GM18870 (cell line): ENCODE results near the gene ATOH8.

Source experiments
- ATAC-seq: cut with Tn5 transposase; IDR thresholded peaks from one replicate; pipeline ENCODE4 v1.9.1; 2021; ENCODE audit warnings: moderate library complexity; ENCODE audit not compliant: unreplicated experiment

The ATOH8 gene

GRCh38 chr2:85800586-85800985 is 46.8 kb downstream of the ATOH8 start:
- ATAC-seq = no peak

GRCh38 chr2:85801871-85802270 is 48.1 kb downstream of the ATOH8 start:
- no peak for ATAC-seq

GRCh38 chr2:85802354-85803103 is 48.7 kb downstream of the ATOH8 start:
- ATAC-seq = no peak

GRCh38 chr2:85803704-85804425 is 50.1 kb downstream of the ATOH8 start:
- ATAC-seq = no peak

GRCh38 chr2:85804583-85804982 is 50.8 kb downstream of the ATOH8 start:
- no peak for ATAC-seq

- no peak for ATAC-seq
Observed at GRCh38 chr2:85806358-85807118, 52.7 kb downstream of the ATOH8 start.

GRCh38 chr2:85807756-85808155 is 54.0 kb downstream of the ATOH8 start:
- ATAC-seq = no peak

GRCh38 chr2:85810371-85811179 is 56.8 kb downstream of the ATOH8 start:
- ATAC-seq = no peak

- ATAC-seq = no peak
Observed at GRCh38 chr2:85811180-85812093, 57.6 kb downstream of the ATOH8 start.

- ATAC-seq = no peak
Observed at GRCh38 chr2:85812094-85812735, 58.4 kb downstream of the ATOH8 start.

GRCh38 chr2:85813211-85813981 is 59.6 kb downstream of the ATOH8 start:
- no peak for ATAC-seq

GRCh38 chr2:85813982-85814801 is 60.4 kb downstream of the ATOH8 start:
- ATAC-seq = no peak

GRCh38 chr2:85814802-85815550 is 61.2 kb downstream of the ATOH8 start:
- ATAC-seq = no peak

- no peak for ATAC-seq
Observed at GRCh38 chr2:85819811-85820510, 66.2 kb downstream of the ATOH8 start.

GRCh38 chr2:85822766-85823165 is 69.0 kb downstream of the ATOH8 start:
- ATAC-seq = no peak

- no peak for ATAC-seq
Observed at GRCh38 chr2:85823951-85824350, 70.2 kb downstream of the ATOH8 start.
